Activated CD8-positive, alpha-beta memory T cell treated with anti-CD3 and anti-CD28 coated beads for 36 hours (primary cell): ENCODE results near the gene GDF2. TPM values are rescaled to one million over a fixed set of nuclear protein-coding genes. Genes with fewer than 3 reads are reported as not detected.

ENCODE experiments used
- CTCF ChIA-PET: fragments of 350-600 bp; sonication (Branson Sonifier 250); formaldehyde crosslinking; loops from one replicate; lab custom pipeline; 2021; ENCODE audit warnings: antibody characterized with exemption; lab: Charles Lee
- POLR2A ChIA-PET: fragments of 350-600 bp; sonication (Branson Sonifier 250); formaldehyde crosslinking; loops from one replicate; lab custom pipeline; 2021; ENCODE audit warnings: antibody characterized with exemption; lab: Charles Lee
- total RNA-seq, 2 experiments: library from RNA; stranded (reverse); gene quantifications; one replicate each; pipeline ENCODE4 v1.2.3, GENCODE V29; 2021

The GDF2 gene
- total RNA-seq, 2 experiments from 2014 or later: not detected

DNA sequence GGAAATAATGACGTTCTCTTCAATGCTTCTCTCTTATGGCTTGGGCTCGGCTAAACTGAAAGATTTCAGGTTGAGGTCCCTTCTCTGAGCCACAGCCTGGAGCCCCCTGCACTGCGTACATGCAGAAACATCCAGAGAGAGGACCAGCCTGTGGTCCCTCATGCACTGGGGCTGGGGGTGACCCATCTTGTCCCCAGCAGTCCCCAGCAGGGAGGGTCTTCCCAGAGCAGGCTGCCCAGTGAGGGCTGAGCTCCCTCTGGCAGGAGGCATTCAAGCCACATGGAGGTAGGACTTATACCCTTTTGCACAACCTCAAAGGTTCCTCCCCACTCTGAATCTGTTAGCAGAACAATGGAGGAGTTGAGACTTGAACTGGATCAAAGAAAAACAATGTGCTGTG, 14.9 kb upstream of the GDF2 start:
- CTCF ChIA-PET: interaction anchor here (1.0 kb wide), 2 partner anchors 260 to 282 kb away, joined by 3 to 5 read pairs; no protein-coding TSS in a partner anchor
- POLR2A ChIA-PET: no interaction called here

DNA sequence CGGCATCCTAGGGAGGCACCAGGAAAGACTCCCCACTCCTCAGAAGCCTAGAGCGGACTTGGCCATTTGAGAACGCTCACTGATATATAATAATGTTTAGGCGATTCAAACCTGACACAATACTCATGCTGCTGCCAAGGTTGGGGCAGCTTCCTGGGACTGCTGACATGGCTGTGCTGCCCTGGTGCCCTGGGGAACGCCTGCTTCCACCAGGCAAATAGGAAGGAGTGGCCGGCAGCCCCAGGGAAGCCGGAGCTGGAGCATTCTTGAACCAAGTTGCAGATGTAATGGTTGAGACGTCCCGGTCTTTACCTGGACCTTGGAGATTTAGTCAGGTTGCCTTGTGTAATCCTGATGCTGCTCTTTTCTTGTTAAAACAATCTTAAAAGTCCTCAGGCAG, 13.5 kb upstream of the GDF2 start:
- POLR2A ChIA-PET: no interaction called here
- CTCF ChIA-PET: interaction anchor here (7.8 kb wide), 1 partner anchor 262 kb away, joined by 118 read pairs; no protein-coding TSS in a partner anchor

DNA sequence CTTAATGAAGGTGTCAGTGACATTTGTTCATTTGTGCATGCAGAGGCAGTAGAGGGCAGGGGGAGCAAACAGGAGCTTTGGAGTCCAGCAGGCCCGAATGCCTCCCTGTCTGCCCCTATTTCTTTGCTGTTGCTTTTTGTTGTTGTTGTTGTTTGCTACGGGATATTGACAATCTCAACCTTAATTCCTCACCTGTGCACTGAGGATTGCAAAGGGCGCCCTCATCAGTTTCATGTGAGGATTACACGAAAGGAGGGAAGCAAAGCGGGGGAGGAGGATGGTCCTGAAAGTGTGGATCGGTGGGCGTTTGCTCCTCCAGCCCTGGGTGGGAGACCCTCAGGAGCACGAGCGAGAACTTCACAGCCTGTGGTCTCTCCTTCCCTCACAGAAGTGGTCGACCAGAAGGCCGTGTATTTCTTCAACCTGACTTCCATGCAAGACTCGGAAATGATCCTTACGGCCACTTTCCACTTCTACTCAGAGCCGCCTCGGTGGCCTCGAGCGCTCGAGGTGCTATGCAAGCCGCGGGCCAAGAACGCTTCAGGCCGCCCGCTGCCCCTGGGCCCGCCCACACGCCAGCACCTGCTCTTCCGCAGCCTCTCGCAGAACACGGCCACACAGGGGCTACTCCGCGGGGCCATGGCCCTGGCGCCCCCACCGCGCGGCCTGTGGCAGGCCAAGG, 12.7 kb upstream of the GDF2 start:
- POLR2A ChIA-PET: no interaction called here

DNA sequence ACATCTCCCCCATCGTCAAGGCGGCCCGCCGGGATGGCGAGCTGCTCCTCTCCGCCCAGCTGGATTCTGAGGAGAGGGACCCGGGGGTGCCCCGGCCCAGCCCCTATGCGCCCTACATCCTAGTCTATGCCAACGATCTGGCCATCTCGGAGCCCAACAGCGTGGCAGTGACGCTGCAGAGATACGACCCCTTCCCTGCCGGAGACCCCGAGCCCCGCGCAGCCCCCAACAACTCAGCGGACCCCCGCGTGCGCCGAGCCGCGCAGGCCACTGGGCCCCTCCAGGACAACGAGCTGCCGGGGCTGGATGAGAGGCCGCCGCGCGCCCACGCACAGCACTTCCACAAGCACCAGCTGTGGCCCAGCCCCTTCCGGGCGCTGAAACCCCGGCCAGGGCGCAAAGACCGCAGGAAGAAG, 12.2 kb upstream of the GDF2 start:
- ChIA-PET CTCF (interaction anchor here (1.2 to 7.8 kb wide), 2 partner anchors 30 to 263 kb away, joined by 3 to 118 read pairs; no protein-coding TSS in a partner anchor), POLR2A (no interaction called here)

More for the DNA sequence above, 12.7 kb upstream of the GDF2 start:
- CTCF ChIA-PET: interaction anchor here (1.2 to 7.8 kb wide), 2 partner anchors 31 to 263 kb away, joined by 3 to 118 read pairs; no protein-coding TSS in a partner anchor

DNA sequence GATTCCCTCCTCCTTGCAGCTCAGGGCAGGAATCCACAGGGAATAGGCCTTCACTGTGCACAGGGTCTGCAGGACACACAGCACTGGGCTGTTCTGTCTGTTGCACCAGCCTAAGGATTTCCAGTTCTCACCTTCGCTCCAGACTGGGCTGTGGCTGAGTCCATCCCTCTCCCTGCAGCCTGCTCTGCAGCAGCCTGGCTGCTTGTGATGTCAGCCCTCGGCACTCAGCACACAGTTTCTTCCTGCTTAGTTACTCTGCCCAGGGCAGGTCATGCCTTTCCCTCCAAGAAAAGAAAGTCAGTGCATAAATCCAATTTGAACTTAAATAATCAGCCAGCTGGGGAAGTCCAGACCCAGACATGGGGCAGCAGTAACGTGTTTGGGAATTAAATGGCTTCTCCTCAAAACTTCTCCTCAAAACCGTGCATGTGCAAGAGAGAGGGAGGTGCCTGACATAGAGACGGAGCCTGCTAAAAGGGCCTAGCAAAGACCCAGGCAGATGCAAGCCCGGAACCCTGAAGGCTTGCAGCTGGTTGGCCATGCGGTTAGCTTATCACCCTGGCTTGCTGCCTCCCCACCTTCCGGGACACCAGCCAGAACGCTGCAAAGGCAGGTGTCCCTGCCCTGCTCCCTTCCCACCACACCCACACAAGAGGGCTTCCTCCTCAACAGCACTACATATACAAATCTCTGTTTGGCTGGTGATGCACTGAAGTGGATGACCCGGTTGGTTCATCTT, 10.9 kb upstream of the GDF2 start:
- CTCF ChIA-PET: interaction anchor here (0.8 to 7.8 kb wide), 16 partner anchors 8 to 767 kb away, joined by 3 to 118 read pairs (median 4); partner anchors contain the start of gene GDF10
- POLR2A ChIA-PET: interaction anchor here (0.8 to 1.3 kb wide), 2 partner anchors 262 to 264 kb away, joined by 3 read pairs; no protein-coding TSS in a partner anchor

DNA sequence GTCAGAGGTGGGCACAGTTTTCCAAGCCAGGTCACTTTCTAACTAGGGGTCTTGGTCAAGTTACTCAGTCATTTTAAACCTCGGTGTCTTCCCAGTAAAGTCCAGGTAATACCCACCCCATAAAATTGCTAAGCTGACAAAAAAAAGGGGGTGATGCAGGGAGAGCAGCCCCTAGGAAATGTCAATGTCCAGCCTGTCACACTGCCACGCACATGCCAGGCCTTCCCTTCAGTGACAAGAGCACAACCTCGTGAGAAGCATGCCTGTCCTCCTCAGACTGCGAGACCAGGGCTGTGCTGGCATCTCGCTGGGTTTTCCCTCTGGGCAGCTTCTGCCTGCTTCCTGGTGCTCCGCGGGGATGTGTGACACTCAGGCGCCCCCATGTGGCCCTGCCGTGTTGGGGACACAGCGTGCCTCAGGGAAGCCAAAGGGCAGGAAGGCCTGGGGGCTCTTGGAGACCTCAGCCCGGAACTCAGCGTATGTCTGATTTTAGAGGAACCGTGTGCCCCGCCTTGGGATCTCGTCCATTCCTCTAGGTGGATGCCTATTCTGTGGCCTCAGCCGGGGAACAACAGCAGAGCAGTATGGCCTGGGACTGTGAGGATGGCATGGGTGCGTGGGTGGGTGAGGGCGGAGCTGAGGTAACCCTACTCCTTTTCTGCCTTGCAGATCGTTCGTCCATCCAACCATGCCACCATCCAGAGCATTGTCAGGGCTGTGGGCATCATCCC, 10.2 kb upstream of the GDF2 start:
- ChIA-PET CTCF (interaction anchor here (0.8 to 7.8 kb wide), 16 partner anchors 9 to 767 kb away, joined by 3 to 118 read pairs (median 4); partner anchors contain the start of gene GDF10), POLR2A (interaction anchor here (0.8 to 1.3 kb wide), 2 partner anchors 263 to 265 kb away, joined by 3 read pairs; no protein-coding TSS in a partner anchor)

DNA sequence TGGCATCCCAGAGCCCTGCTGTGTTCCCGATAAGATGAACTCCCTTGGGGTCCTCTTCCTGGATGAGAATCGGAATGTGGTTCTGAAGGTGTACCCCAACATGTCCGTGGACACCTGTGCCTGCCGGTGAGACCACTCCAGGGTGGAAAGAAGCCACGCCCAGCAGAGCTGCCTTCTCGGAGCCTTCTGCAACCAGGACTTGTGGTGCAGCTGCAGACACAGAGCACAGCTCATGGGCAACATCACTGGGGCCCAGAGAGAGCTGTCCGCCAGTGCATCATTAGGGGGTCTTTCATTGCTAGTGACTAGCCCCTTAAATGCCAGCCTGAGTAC, 9.6 kb upstream of the GDF2 start:
- CTCF ChIA-PET: interaction anchor here (1.3 to 7.8 kb wide), 9 partner anchors 9 to 287 kb away, joined by 3 to 118 read pairs (median 7); no protein-coding TSS in a partner anchor
- POLR2A ChIA-PET: no interaction called here

DNA sequence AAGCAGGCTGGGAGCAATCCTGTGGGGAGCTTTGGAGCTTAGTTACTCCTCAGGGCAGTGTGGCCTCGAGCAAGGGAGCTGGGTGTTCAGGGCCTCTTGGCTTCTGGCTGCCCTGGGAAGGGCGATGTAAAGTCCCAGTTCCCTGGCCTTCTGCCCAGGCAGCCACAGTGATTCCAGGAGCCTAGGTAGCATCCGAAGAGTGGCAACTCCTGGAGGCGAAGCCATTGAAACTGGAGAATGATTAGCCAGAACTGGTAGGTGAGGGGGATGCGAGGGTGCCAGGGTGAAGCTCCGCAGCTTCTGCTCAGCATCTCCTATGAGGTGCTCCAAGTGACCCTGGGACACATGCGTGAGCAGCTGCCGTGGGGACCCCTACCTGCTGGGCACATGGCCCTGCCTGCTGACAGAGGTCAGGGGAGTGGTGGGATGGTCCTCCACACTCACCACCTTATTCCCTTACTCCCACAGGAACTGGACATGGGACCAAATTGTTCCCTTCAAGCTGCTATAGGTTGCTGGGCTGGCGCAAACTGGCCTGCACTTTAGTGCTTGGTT, 7.8 kb upstream of the GDF2 start:
- CTCF ChIA-PET: interaction anchor here (2.4 to 7.8 kb wide), 3 partner anchors 268 to 290 kb away, joined by 9 to 118 read pairs (median 11); no protein-coding TSS in a partner anchor
- POLR2A ChIA-PET: no interaction called here

DNA sequence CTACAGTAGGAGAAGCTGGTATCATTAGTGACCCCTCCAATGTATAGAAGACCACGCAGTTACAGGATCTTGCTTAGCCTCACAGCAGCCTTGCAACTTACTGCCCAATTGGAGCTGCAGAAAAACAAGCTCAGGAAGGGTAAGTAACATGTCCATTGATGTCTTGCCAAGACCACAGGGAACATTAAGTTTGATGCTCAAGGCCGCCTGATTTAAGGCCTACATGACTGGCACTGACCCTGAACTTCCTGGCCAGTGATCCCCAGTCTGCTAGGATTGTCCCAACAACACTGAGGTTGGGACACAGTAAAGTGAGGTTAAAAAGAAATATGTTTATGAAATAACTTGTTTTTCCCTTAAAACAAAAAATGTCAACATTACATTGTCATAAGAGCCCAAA, 6.8 kb upstream of the GDF2 start:
- ChIA-PET POLR2A (no interaction called here), CTCF (interaction anchor here (2.7 to 7.8 kb wide), 2 partner anchors 269 to 291 kb away, joined by 9 to 118 read pairs; no protein-coding TSS in a partner anchor)

DNA sequence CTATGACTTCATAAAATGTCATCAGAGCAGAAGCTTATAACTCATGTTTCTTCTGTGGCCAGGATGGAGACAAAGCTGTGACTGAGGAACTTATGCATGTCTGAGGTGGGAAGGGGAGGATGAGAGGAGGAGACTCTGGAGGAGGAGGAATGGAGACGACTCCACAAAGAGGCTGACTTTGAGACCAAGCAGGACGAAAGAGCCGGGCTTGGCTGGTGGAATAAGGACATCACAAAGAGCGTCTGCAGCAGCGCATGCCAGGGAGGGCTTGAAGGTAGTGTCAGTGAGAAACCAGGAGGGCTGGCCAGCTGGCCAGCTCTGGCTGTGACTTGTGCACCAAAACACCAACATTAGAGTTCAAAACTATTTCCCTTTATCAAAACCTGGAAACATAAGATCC, 6.1 kb upstream of the GDF2 start:
- ChIA-PET POLR2A (no interaction called here), CTCF (interaction anchor here (2.7 to 7.8 kb wide), 2 partner anchors 269 to 292 kb away, joined by 9 to 118 read pairs; no protein-coding TSS in a partner anchor)

DNA sequence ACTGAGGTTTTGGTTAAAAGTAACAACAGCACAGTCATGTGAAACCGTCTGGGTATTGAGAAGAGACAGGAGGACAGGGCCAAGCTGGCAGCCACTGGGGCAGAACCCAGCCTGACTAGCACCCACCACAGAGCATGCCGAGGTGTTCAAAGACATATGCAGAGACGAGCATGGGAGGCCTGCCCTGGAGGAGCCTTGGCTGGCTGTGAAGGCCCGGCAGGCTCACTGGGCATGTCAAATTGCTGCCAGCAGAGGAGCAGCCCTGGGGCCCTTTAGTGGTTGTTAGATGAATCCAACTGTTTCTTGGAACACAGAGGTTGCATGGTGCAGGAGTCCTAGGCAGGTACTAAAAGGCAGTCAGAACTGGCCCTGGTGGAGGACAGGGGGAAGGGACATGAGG, 5.0 kb upstream of the GDF2 start:
- ChIA-PET POLR2A (no interaction called here), CTCF (no interaction called here)

DNA sequence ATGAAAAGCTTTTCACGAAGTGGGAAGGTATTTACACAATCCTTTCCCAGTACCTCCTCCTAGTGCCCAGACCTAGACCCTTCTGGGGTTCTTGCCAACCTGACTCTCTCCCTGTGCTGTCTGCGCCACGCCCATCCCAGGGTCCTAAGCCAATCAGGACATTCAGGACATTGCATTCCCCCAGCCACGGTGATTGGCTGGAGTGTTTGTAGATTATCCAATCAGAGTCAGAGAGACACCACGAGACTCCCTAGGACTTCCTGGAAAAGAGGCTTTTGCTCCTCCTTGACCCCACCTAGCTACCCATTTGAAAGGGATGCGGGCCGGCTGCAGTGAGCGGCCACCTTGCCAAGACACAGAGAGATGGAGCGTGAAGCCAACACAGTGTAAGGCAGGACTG, 3.5 kb upstream of the GDF2 start:
- ChIA-PET CTCF (no interaction called here), POLR2A (no interaction called here)

DNA sequence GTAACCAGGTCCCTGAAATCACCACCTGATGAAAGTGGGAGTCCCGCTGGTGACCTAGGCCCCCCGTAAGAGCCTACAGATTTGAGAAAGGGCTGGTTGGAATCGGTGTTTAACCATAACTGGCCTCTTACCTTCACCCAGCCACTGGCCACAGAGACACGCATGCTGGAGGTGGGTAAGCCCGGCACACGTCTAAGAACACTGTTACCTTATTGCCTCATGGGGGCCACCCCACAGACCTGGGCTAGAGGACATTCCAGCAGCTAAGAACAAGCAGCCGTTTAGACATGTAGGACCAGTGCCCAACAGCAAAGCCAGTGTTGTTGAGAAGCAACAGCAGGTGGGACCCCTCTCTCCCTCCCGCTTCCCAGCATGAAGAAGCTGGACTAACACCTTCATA, 2.5 kb upstream of the GDF2 start:
- CTCF ChIA-PET: no interaction called here
- POLR2A ChIA-PET: no interaction called here

DNA sequence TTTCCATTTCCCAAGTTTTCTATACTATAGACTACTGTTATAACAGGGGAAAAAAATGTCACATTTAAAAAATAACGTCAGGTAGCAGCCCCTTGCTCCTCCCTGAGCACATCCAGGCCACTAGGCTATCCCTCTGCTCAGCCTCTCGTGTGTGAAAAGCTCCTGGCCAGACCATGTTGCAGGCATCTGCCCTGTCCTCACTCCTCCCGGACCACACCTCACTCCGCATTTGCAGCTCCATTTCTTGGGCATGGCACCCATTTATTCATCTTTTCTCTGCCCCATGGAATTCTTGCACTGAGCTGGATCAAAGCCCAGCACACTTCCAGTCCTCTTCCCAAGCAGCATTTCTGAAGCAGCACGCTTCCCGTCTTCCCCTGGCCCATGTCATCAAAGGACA, 1.4 kb upstream of the GDF2 start:
- ChIA-PET CTCF (interaction anchor here (1.3 kb wide), 1 partner anchor 273 kb away, joined by 3 read pairs; no protein-coding TSS in a partner anchor), POLR2A (interaction anchor here (0.8 kb wide), 1 partner anchor 21 kb away, joined by 3 read pairs; no protein-coding TSS in a partner anchor)

DNA sequence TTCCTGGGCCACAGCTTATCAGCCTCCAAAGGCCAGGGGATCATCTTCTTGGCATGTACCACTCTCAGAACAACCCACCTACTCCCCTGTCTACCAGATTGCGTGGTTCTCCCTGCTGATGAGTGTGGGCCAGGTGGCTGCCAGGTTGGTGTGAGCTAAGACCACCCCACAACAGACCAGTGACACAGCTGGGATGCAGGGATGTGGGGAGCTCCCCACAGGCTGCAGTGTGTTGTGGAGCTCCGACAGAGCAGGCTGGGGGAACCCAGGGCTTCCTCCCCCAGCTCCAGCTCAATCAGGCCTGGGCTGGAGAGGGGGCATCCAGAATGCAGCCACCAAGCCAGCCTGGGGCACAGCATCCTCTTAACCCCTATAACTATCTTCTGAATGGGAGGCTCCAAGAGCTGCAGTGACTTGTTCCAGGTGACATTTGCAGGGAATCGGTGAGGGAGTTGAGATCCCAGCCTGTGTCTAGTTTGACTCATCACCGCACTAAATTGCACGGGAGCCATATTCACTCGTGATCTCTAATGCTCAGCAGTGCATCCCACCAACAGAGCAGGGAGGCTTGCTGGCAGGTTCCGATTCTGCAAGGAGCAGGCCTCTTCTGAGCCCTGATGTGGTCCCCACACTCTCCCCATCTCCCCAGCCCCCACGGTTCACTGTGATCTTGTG, 596 bp upstream of the GDF2 start:
- POLR2A ChIA-PET: interaction anchor here (0.8 kb wide), 1 partner anchor 22 kb away, joined by 3 read pairs; no protein-coding TSS in a partner anchor
- CTCF ChIA-PET: interaction anchor here (0.7 to 1.3 kb wide), 2 partner anchors 274 kb away, joined by 3 read pairs; no protein-coding TSS in a partner anchor

DNA sequence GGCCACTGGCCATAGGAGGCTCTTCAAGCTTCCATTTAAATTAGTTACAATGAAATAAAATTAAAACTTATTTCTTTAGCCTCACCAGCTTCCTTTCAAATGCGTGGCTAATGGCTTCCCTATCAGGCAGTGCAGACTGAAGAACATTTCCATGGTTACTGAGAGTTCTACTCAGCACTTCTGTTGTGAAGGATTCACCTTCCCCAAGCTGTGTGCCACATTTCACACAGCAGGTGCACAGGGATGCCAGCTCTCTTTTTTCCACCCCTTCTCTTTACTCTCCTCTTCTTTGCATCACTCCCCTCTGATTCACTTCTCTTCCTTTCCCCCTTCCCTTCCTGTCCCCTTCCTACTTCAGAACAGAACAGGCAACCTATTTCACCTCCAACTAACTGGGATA, 833 bp downstream of the GDF2 start:
- ChIA-PET POLR2A (no interaction called here), CTCF (no interaction called here)

DNA sequence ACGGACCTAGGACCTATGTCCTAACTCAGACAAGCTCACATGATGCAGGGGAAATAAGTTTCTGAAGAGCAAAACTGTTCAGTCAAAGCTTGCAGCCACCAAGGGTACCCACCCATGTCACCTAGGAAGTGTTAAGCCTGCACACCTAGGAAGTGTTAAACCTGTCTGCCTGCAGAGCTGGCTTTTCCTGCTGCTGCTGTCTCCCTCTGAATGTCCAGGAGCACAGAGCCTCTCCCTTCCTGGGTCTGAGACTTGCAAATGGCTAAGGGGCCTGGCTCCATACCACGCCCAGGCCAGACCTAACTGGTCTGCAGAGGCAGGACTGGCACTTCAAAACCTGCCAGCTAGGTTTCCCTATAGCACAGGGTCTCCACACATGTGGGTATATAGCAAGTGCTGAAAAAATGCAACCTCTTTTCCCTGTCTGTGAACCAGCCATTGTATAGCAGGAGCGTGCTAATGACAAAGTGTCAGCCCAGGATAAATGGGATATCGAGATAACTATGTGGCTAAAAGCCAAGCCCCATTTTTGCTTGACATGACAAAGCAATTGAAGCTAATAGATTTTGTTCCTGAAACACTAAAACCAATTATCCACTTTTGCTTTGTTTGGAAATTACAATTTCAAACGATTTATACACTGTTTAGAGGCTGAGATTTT, 1.5 kb downstream of the GDF2 start:
- CTCF ChIA-PET: interaction anchor here (1.1 to 1.5 kb wide), 2 partner anchors 276 to 299 kb away, joined by 3 read pairs; no protein-coding TSS in a partner anchor
- POLR2A ChIA-PET: no interaction called here
